B cell (primary cell): ENCODE data around the gene MRPL10. TPM values are rescaled to one million over a fixed set of nuclear protein-coding genes. Genes with fewer than 3 reads are reported as not detected.

Experiments
- ATAC-seq: fragments of 200-7000 bp; cut with Tn5 transposase; one replicate; pipeline ENCODE4 v1.10.0; 2021; ENCODE audit warnings: low read depth, mild to moderate bottlenecking, moderate number of reproducible peaks, moderate library complexity
- CTCF ChIA-PET: fragments of 350-600 bp; sonication (Branson Sonifier 250); formaldehyde crosslinking; loops from one replicate; lab custom pipeline; 2021; ENCODE audit warnings: antibody characterized with exemption, inconsistent platforms; lab: Charles Lee
- POLR2A ChIA-PET: fragments of 350-600 bp; sonication (Branson Sonifier 250); formaldehyde crosslinking; loops from one replicate; lab custom pipeline; 2021; ENCODE audit warnings: antibody characterized with exemption; lab: Charles Lee
- DNase-seq: peaks from one replicate; pipeline ENCODE4 v3.0.0; 2013
- H2AFZ ChIP-seq: 2 replicates; pipeline ENCODE4 v1.6.1; 2012; ENCODE audit warnings: mild to moderate bottlenecking, low read depth, low read length; ENCODE audit not compliant: insufficient read depth, poor library complexity, severe bottlenecking
- H3K27ac ChIP-seq, 2 donors: 1 replicate in 1 of 2; 2 replicates in 1 of 2; pipeline ENCODE4 v1.5.1; 2012 to 2013; ENCODE audit warnings: low read length in 2 of 2, mild to moderate bottlenecking in 2 of 2, moderate library complexity in 1 of 2
- H3K27me3 ChIP-seq, 4 experiments: fragments of 200-600 bp in 1 of 4; sonication (generic) in 1 of 4; replicated peaks in 1 of 4; 1 replicate in 2 of 4; 2 replicates in 2 of 4; pipeline versions ENCODE4 v1.6.1 to v1.7.0; 2013 to 2016; ENCODE audit warnings: low read length in 3 of 4, mild to moderate bottlenecking in 2 of 4, mixed read lengths in 1 of 4, moderate library complexity in 1 of 4; ENCODE audit not compliant: insufficient read depth in 4 of 4, control insufficient read depth in 3 of 4; ENCODE audit errors: control extremely low read depth in 1 of 4
- H3K36me3 ChIP-seq, 2 experiments: replicated peaks in 1 of 2; 1 replicate in 1 of 2; 2 replicates in 1 of 2; pipeline versions ENCODE4 v1.6.1 to v1.7.1; 2013; ENCODE audit warnings: low read length in 1 of 2; ENCODE audit not compliant: insufficient read depth in 2 of 2, control insufficient read depth in 1 of 2; ENCODE audit errors: control extremely low read depth in 1 of 2, extremely low read depth in 1 of 2
- H3K4me1 ChIP-seq, 2 donors: fragments of 200-600 bp in 1 of 2; sonication (generic) in 1 of 2; 1 replicate in 1 of 2; 2 replicates in 1 of 2; pipeline versions ENCODE4 v1.5.1 to v1.6.1; 2013 to 2017; ENCODE audit warnings: low read length in 2 of 2; ENCODE audit not compliant: control insufficient read depth in 2 of 2, insufficient read depth in 2 of 2
- H3K4me2 ChIP-seq: replicated peaks from 2 replicates; pipeline ENCODE3; 2012; ENCODE audit warnings: mild to moderate bottlenecking, low read depth, low read length; ENCODE audit not compliant: poor library complexity, severe bottlenecking
- H3K4me3 ChIP-seq, 5 experiments: fragments of 200-600 bp in 1 of 5; sonication (generic) in 1 of 5; 1 replicate in 3 of 5; 2 replicates in 2 of 5; pipeline versions ENCODE4 v1.5.1 to v1.7.0; 2011 to 2016; ENCODE audit warnings: low read length in 4 of 5, mild to moderate bottlenecking in 4 of 5, low read depth in 2 of 5, control low read depth in 1 of 5, moderate library complexity in 1 of 5; ENCODE audit not compliant: insufficient read depth in 1 of 5; ENCODE audit errors: control extremely low read depth in 1 of 5, extremely low read depth in 1 of 5
- H3K79me2 ChIP-seq: fragments of 200-600 bp; sonication (generic); one replicate; pipeline ENCODE4 v1.6.0; 2016; ENCODE audit warnings: low read length; ENCODE audit not compliant: control insufficient read depth, insufficient read depth
- H3K9ac ChIP-seq: fragments of 200-600 bp; sonication (generic); 2 replicates; pipeline ENCODE4 v1.6.1; 2017; ENCODE audit warnings: mild to moderate bottlenecking, low read length, moderate library complexity
- H3K9me3 ChIP-seq, 3 donors: one replicate each; pipeline versions ENCODE4 v1.6.1 to v1.7.1; 2013; ENCODE audit warnings: low read length in 2 of 3; ENCODE audit not compliant: control insufficient read depth in 2 of 3, insufficient read depth in 1 of 3; ENCODE audit errors: control extremely low read depth in 1 of 3
- H4K20me1 ChIP-seq: 2 replicates; pipeline ENCODE4 v1.6.0; 2012; ENCODE audit warnings: mild to moderate bottlenecking, low read length; ENCODE audit not compliant: insufficient read depth, control insufficient read depth, poor library complexity, severe bottlenecking
- H3K27ac Mint-ChIP-seq: one replicate; pipeline ENCODE4 v1.8.0; 2021; ENCODE audit warnings: mixed read lengths
- H3K27me3 Mint-ChIP-seq: one replicate; pipeline ENCODE4 v1.8.0; 2021; ENCODE audit warnings: mixed read lengths
- H3K4me1 Mint-ChIP-seq: one replicate; pipeline ENCODE4 v1.8.0; 2021; ENCODE audit warnings: mixed read lengths
- H3K4me3 Mint-ChIP-seq: one replicate; pipeline ENCODE4 v1.8.0; 2021; ENCODE audit warnings: mixed read lengths
- H3K9me3 Mint-ChIP-seq: one replicate; pipeline ENCODE4 v1.8.0; 2022; ENCODE audit warnings: mixed read lengths; ENCODE audit not compliant: insufficient read depth
- CTCF ChIP-seq: fragments of 200-600 bp; IDR thresholded peaks from one replicate; pipeline ENCODE4 v1.8.0; 2022; ENCODE audit warnings: antibody characterized with exemption, mild to moderate bottlenecking
- EZH2 ChIP-seq: IDR thresholded peaks from 2 replicates; pipeline ENCODE4 v1.6.1; 2012; ENCODE audit warnings: borderline replicate concordance, low read depth, mild to moderate bottlenecking, moderate library complexity, low read length; ENCODE audit not compliant: insufficient read depth, poor library complexity, severe bottlenecking
- WGBS: methylation state at CpG from one replicate; pipeline ENCODE4 v1.1.5; 2013; ENCODE audit warnings: missing lambda C conversion rate; ENCODE audit not compliant: insufficient coverage; 5-methylcytosine and 5-hydroxymethylcytosine counted together
- intact Hi-C: fragments of 100-400 bp; cut with micrococcal nuclease; formaldehyde crosslinking; loops from one replicate; pipeline ENCODE4 v1.10.0; 2022
- polyA plus RNA-seq: library from polyadenylated mRNA; depleted of rRNA; stranded (reverse); fragments of >200 nt; gene quantifications from 2 replicates; pipeline ENCODE4 v1.2.3, GENCODE V29; 2012
- total RNA-seq, 2 donors: library from RNA; stranded (reverse); fragments of 120-200 nt in 1 of 2; gene quantifications; 1 replicate in 1 of 2; 2 replicates in 1 of 2; pipeline versions ENCODE4 v1.2.3 to v1.2.4, GENCODE V29; 2013 to 2022

MRPL10 gene
- total and polyA plus RNA-seq, 2 donors (not counting 1 experiment from before 2014, with no cell fraction given) = 34.8 to 39.4 TPM

DNA sequence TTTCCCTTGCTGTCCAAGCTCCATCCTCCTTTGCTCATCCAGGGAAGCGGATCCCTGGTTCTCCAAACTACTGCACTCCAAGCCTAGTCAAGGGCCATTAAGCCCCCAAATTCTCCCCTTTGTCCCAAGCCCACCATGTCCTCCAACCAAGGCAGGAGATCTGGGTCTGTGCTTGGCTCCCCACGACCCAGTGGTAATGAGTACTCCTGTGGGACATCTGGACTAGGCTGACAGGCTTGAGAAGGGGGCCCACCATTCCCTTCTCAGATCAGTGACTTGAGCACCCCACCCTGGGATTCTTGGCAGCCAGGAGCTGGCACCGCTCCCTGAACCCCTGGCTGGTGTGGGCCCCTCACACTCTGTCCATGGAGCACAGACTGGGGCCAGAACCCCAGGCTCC lies 26.9 kb downstream of the MRPL10 start:
- H3K27ac ChIP-seq = no peak overlapping the region
- no peak overlapping the region for H3K4me2 ChIP-seq
- no peaks in the 10 kb centered on the region for H3K4me1 ChIP-seq
- no peak overlapping the region for H2AFZ ChIP-seq
- no peaks in the 10 kb centered on the region for H3K27me3 Mint-ChIP-seq
- no peaks in the 10 kb centered on the region for H3K9me3 Mint-ChIP-seq
- ATAC-seq (no peak), DNase-seq (no peak)
- WGBS = 93% methylated on average over 3 of the region's 3 CpGs
- intact Hi-C loops = loop anchor here (10.0 kb wide), 1 partner anchor 110 kb away; the partner anchor contains the start of gene TBKBP1
- no peaks in the 10 kb centered on the region for H4K20me1 ChIP-seq
- H3K9ac ChIP-seq = no peak overlapping the region
- CTCF ChIA-PET = interaction anchor here (1.0 to 1.2 kb wide), 3 partner anchors 24 to 140 kb away, joined by 3 to 5 read pairs (median 3); partner anchors contain the start of gene TBX21
- POLR2A ChIA-PET = no interaction called here
- H3K9me3 ChIP-seq = no peaks in the 10 kb centered on the region
- H3K27ac Mint-ChIP-seq = no peak overlapping the region
- TF ChIP-seq EZH2 = no peak
- H3K27me3 ChIP-seq = peaks cover 0 to 4% (median 0%) of the 10 kb centered on the region in 4 experiments
- H3K79me2 ChIP-seq = no peaks in the 10 kb centered on the region
- H3K4me3 ChIP-seq = no peak overlapping the region
- H3K36me3 ChIP-seq = peaks cover 0 to 20% of the 10 kb centered on the region in 2 experiments
- no peak overlapping the region for H3K4me3 Mint-ChIP-seq
- peaks cover 1% of the 10 kb centered on the region for H3K4me1 Mint-ChIP-seq

DNA sequence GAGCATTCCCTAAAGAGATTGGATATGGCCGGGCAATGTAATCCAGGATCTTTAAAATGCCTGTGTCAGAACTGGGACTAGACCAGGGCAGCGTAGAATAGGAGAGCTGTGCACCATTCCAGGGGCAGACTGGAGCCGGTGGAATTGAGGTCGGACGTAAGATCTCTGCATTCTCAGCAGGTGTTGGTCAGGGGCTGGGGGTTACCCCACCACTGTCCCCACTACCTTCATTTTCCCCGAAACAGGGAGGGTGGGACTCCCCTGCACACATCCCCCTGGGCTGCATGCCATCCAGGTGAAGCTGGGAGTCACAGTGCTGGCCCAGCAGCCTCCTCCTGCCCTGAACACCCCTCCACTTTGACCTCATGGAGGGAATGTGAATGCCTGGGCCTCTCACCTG lies 27.6 kb downstream of the MRPL10 start:
- Histone ChIP-seq H3K79me2 (no peaks in the 10 kb centered on the region), H4K20me1 (no peaks in the 10 kb centered on the region), H3K36me3 (peaks cover 0 to 13% of the 10 kb centered on the region in 2 experiments), H3K27ac (no peak overlapping the region), H3K4me3 (no peak overlapping the region), H3K9ac (no peak overlapping the region), H3K4me2 (no peak overlapping the region), H3K4me1 (no peaks in the 10 kb centered on the region), H3K9me3 (no peaks in the 10 kb centered on the region), H3K27me3 (peaks cover 0 to 4% (median 0%) of the 10 kb centered on the region in 4 experiments), H2AFZ (no peak overlapping the region)
- Mint-ChIP-seq H3K9me3 (no peaks in the 10 kb centered on the region), H3K4me1 (peaks cover 1% of the 10 kb centered on the region), H3K27me3 (no peaks in the 10 kb centered on the region), H3K4me3 (no peak overlapping the region), H3K27ac (no peak overlapping the region)
- 87% methylated on average over 6 of the region's 6 CpGs for WGBS
- CTCF ChIA-PET = interaction anchor here (0.5 to 2.8 kb wide), 6 partner anchors 23 to 166 kb away, joined by 3 to 14 read pairs (median 4); no protein-coding TSS in a partner anchor
- ATAC-seq = no peak
- POLR2A ChIA-PET = no interaction called here
- TF ChIP-seq EZH2 = no peak
- no peak for TF ChIP-seq CTCF
- DNase-seq = no peak
- intact Hi-C loops = loop anchor here (2.0 to 10.0 kb wide), 2 partner anchors 27 to 109 kb away; partner anchors contain the start of gene TBKBP1
